ENCODE results near the gene BRD9. TPM values are rescaled to one million over a fixed set of nuclear protein-coding genes. Genes with fewer than 3 reads are reported as not detected.

The BRD9 gene
- total and polyA plus RNA-seq, 9 of the 15 experiments (the other 6 are each of a cell fraction or from before 2014, with no cell fraction given) = 2.4 to 68.7 (median 44.9) TPM

DNA sequence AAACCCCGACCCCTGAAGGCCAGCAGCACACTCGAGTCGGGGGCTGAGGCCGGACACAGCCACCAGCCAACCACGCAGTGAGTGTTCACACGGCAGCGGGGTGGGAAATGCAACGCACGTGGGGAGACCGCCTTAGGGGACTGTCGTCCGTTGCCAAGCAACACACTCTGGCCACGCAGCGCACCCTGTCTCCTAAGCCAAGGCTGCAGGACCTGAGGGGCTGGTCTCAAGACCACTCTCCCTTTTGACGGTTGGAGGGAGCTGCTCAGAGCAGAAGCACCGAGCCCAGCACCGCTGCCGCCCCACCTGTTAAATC, 7.5 kb downstream of the BRD9 start (continued):
- TF ChIP-seq ZNF140 (CRISPR knock-in tag; IDR thresholded peaks at IDR 0.05) = no peak

DNA sequence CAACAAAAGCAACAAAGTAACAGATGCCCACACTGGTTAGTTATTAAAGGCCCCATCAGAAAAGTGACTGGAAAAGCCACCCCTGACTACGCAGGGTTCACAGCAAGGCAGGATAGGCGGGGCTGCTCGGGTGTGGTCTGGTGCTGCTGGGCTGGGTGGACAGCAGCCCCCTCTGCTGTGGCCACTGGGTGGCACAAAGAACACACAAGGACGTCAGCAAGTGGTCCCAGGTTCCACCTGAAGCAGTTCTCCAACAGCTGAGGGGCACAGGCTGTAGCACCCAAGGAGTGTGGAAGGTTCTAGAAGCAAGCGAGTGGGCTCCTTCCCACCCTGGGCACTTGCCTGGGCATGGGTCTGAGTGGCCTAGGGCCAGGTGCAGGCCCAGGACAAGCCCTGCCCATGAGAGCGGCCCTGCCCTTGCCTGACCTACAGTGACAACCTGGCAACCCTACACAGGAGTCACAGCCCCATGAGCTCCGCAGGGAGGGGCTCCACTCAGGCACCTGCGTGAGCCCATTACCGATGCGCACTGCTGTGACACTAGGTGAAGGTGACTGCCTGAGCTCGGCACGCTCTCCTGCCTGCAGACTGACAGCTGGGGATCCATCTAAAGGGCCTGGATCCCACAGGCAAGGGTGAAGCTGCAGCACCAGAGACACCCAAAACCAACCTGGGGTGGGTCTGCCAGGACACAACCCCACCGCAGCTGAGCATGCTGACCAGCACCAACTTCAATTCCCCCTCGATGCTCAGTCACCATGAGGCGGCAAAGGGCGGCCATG, 8.1 kb downstream of the BRD9 start:
- no peak overlapping the region for H3K27ac ChIP-seq (ENCODE audit: extremely low read depth, low read depth, low read length)
- H4K20me1 ChIP-seq (replicated peaks; ENCODE audit: control insufficient read depth, insufficient read depth, low read length) = peaks cover 17% of the 10 kb centered on the region; the same call in 1 of the 2 replicates
- H3K9me1 ChIP-seq (ENCODE audit: control insufficient read depth, insufficient read depth, low read length) = no peaks in the 10 kb centered on the region
- H3K27me3 ChIP-seq (ENCODE audit: control insufficient read depth in 2 of 2, insufficient read depth in 2 of 2, low read length in 2 of 2) = no peaks in the 10 kb centered on the region
- ATAC-seq = peak; percentile 24; the same call in 1 of the 3 replicates
- 98% methylated on average over 16 of the region's 16 CpGs for WGBS (ENCODE audit: insufficient coverage, low coverage, missing lambda C conversion rate)
- FAIRE-seq = no peak
- no peak overlapping the region for H3K4me2 ChIP-seq (ENCODE audit: insufficient read depth, low read length)
- peaks cover 92% of the 10 kb centered on the region for H3K36me3 ChIP-seq (ENCODE audit: control insufficient read depth, insufficient read depth, low read length)
- ChIA-PET POLR2A (interaction anchor here (0.5 to 0.6 kb wide), 2 partner anchors 22 to 46 kb away, joined by 3 read pairs; no protein-coding TSS in a partner anchor), CTCF (ENCODE audit: low intra/inter-chr PET ratio) (no interaction called here)
- no peaks in the 10 kb centered on the region for H3K9me3 ChIP-seq (replicated peaks; ENCODE audit: control insufficient read depth, insufficient read depth, low read depth, low read length)
- no peak overlapping the region; a peak in 1 of 4 replicates for H3K9ac ChIP-seq (ENCODE audit: insufficient read depth in 1 of 2, low read depth in 2 of 2, low read length in 2 of 2)
- H3K4me1 ChIP-seq (replicated peaks in 1 of 2; ENCODE audit: control insufficient read depth in 2 of 2, insufficient read depth in 2 of 2, low read length in 2 of 2) = peaks cover 0 to 26% of the 10 kb centered on the region in 2 experiments; a peak in 1 of 5 replicates
- intact Hi-C loops (cut with micrococcal nuclease) (no loop called here), in situ Hi-C loops (cut with MboI) (no loop called here)
- peaks cover 82% of the 10 kb centered on the region for H3K79me2 ChIP-seq (ENCODE audit: control insufficient read depth, insufficient read depth, low read length)
- H2AFZ ChIP-seq (ENCODE audit: low read depth, low read length) = no peak overlapping the region
- no TSS peak for BruUV-seq (replicated peaks)
- TF ChIP-seq POLR2G (IDR thresholded peaks at IDR 0.05; ENCODE audit: low read depth, low read length) (peak; percentile 64; the same call in 1 of the 2 replicates), WHSC1 (IDR thresholded peaks at IDR 0.05; ENCODE audit: low read length) (peak; percentile 38), RBM22 (IDR thresholded peaks at IDR 0.05; ENCODE audit: low read depth, low read length, poor library complexity, severe bottlenecking) (peak; percentile 63)
- TF ChIP-seq, protein P1, sequence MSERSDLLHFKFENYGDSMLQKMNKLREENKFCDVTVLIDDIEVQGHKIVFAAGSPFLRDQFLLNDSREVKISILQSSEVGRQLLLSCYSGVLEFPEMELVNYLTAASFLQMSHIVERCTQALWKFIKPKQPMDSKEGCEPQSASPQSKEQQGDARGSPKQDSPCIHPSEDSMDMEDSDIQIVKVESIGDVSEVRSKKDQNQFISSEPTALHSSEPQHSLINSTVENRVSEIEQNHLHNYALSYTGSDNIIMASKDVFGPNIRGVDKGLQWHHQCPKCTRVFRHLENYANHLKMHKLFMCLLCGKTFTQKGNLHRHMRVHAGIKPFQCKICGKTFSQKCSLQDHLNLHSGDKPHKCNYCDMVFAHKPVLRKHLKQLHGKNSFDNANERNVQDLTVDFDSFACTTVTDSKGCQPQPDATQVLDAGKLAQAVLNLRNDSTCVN (CRISPR knock-in tag; IDR thresholded peaks at IDR 0.05) = no peak
- no peak overlapping the region for H3K4me3 ChIP-seq
- no peak for DNase-seq (ENCODE audit: extremely low read depth in 1 of 4, low spot score in 3 of 4)

Data from K562 (cell line).